Measurements from ENCODE around the gene ENOSF1. TPM values are rescaled to one million over a fixed set of nuclear protein-coding genes. Genes with fewer than 3 reads are reported as not detected.
"Not testable (repeated sequence)": the region's sequence is repeated elsewhere in the genome, so short reads cannot be mapped to it uniquely, and the experiment has no call there.

Gene ENOSF1
- total RNA-seq, 3 donors from 2014 or later = 72.0 to 132 (median 95.2) TPM

- Histone ChIP-seq H3K4me1 (ENCODE audit: low read depth) (no peaks in the 10 kb centered on the region), H3K4me3 (no peak overlapping the region), H3K9me3 (no peaks in the 10 kb centered on the region), H3K36me3 (ENCODE audit: low read depth) (no peaks in the 10 kb centered on the region)
- no peak for DNase-seq
- intact Hi-C loops (cut with DNase I, micrococcal nuclease) = no loop called here
- no peak for TF ChIP-seq CTCF (IDR thresholded peaks at IDR 0.05)
- ATAC-seq = no peak
These were observed 29.6 kb downstream of the ENOSF1 start for GRCh38 chr18:682833-683232.

- ATAC-seq; H3K9me3 ChIP-seq; H3K4me3 ChIP-seq; DNase-seq; H3K4me1 ChIP-seq (ENCODE audit: low read depth); intact Hi-C loops (cut with DNase I, micrococcal nuclease); H3K36me3 ChIP-seq (ENCODE audit: low read depth): not testable (repeated sequence)
These were observed 30.0 kb downstream of the ENOSF1 start for GRCh38 chr18:682416-682815.

- peak; percentile 44 for ATAC-seq
- no peak for DNase-seq
These were observed 30.4 kb downstream of the ENOSF1 start for GRCh38 chr18:681985-682384.

GRCh38 chr18:680392-680791 is 32.0 kb downstream of the ENOSF1 start:
- no peak for ATAC-seq
- no peaks in the 10 kb centered on the region for H3K36me3 ChIP-seq (ENCODE audit: low read depth)

More at GRCh38 chr18:681985-682384, 30.4 kb downstream of the ENOSF1 start:
- no peak for TF ChIP-seq CTCF (IDR thresholded peaks at IDR 0.05)
- no peaks in the 10 kb centered on the region for H3K4me1 ChIP-seq (ENCODE audit: low read depth)
- H3K4me3 ChIP-seq = no peak overlapping the region
- H3K9me3 ChIP-seq = no peaks in the 10 kb centered on the region
- no peaks in the 10 kb centered on the region for H3K36me3 ChIP-seq (ENCODE audit: low read depth)
- intact Hi-C loops (cut with DNase I, micrococcal nuclease) = no loop called here

GRCh38 chr18:679516-679915 is 32.9 kb downstream of the ENOSF1 start:
- TF ChIP-seq CTCF (IDR thresholded peaks at IDR 0.05) = no peak
- DNase-seq = no peak
- H3K9me3 ChIP-seq = no peaks in the 10 kb centered on the region
- H3K36me3 ChIP-seq (ENCODE audit: low read depth) = no peaks in the 10 kb centered on the region
- no peaks in the 10 kb centered on the region for H3K4me1 ChIP-seq (ENCODE audit: low read depth)
- no peak for ATAC-seq
- H3K4me3 ChIP-seq = no peak overlapping the region
- intact Hi-C loops (cut with DNase I, micrococcal nuclease) = no loop called here

More at GRCh38 chr18:680392-680791, 32.0 kb downstream of the ENOSF1 start:
- intact Hi-C loops (cut with DNase I, micrococcal nuclease) = no loop called here
- DNase-seq = no peak
- Histone ChIP-seq H3K9me3 (no peaks in the 10 kb centered on the region), H3K4me1 (ENCODE audit: low read depth) (no peaks in the 10 kb centered on the region), H3K4me3 (no peak overlapping the region)
- TF ChIP-seq CTCF (IDR thresholded peaks at IDR 0.05) = no peak

- Histone ChIP-seq H3K9me3 (no peaks in the 10 kb centered on the region), H3K36me3 (ENCODE audit: low read depth) (no peaks in the 10 kb centered on the region), H3K4me1 (ENCODE audit: low read depth) (no peaks in the 10 kb centered on the region), H3K4me3 (no peak overlapping the region)
- TF ChIP-seq CTCF (IDR thresholded peaks at IDR 0.05) = no peak
- intact Hi-C loops (cut with DNase I, micrococcal nuclease) = no loop called here
- no peak for ATAC-seq
- DNase-seq = no peak
These were observed 33.8 kb downstream of the ENOSF1 start for GRCh38 chr18:678482-679182.

Data from mucosa of descending colon (tissue), 3 donors.